H1 (cell line): Measurements from ENCODE around the gene AVPI1. TPM values are rescaled to one million over a fixed set of nuclear protein-coding genes. Genes with fewer than 3 reads are reported as not detected.
A peak's percentile ranks its signal among the peaks of the same experiment; 100 is the strongest.

ENCODE experiments used
- CTCF ChIA-PET: fragments of 300-600 bp; sonication (Branson Sonifier 250); formaldehyde crosslinking; loops from one replicate; lab custom pipeline; 2021; ENCODE audit not compliant: partially characterized antibody; lab: Charles Lee
- POLR2A ChIA-PET: fragments of 300-600 bp; sonication (Branson Sonifier 250); formaldehyde crosslinking; loops from one replicate; lab custom pipeline; 2021; ENCODE audit warnings: inconsistent platforms; ENCODE audit not compliant: partially characterized antibody; lab: Charles Lee
- DNase-seq, 2 experiments: peaks; one replicate each; pipeline versions ENCODE4 v3.0.0 to v3.0.0-alpha.2; 2010 to 2022; ENCODE audit warnings: low spot score in 2 of 2, low read depth in 1 of 2, mixed read lengths in 1 of 2
- FAIRE-seq: peaks from 2 replicates; lab custom pipeline; 2011; peaks lifted over from hg19 to GRCh38; lab: Jason Lieb, UNC
- H2AFZ ChIP-seq: 2 replicates; pipeline ENCODE4 v1.8.1; 2012; ENCODE audit warnings: low read length, inconsistent platforms
- H2AK5ac ChIP-seq: 2 replicates; pipeline ENCODE4 v1.6.1; 2013; ENCODE audit warnings: low read depth, low read length
- H2BK120ac ChIP-seq: replicated peaks from 2 replicates; pipeline ENCODE3; 2013; ENCODE audit warnings: low read depth, low read length, inconsistent platforms
- H2BK12ac ChIP-seq: 2 replicates; pipeline ENCODE4 v1.6.1; 2013; ENCODE audit warnings: low read depth, low read length
- H2BK15ac ChIP-seq: 2 replicates; pipeline ENCODE4 v1.6.1; 2013; ENCODE audit warnings: low read length
- H2BK20ac ChIP-seq: 2 replicates; pipeline ENCODE4 v1.6.1; 2013; ENCODE audit warnings: low read length
- H2BK5ac ChIP-seq: 2 replicates; pipeline ENCODE4 v1.6.1; 2013; ENCODE audit warnings: low read depth, low read length
- H3K14ac ChIP-seq: 2 replicates; pipeline ENCODE4 v1.6.1; 2013; ENCODE audit warnings: inconsistent platforms; ENCODE audit not compliant: insufficient read length
- H3K18ac ChIP-seq: 2 replicates; pipeline ENCODE4 v1.6.1; 2013; ENCODE audit warnings: low read length; ENCODE audit errors: extremely low read depth
- H3K23ac ChIP-seq: 2 replicates; pipeline ENCODE4 v1.6.1; 2013; ENCODE audit warnings: inconsistent platforms; ENCODE audit not compliant: insufficient read length
- H3K23me2 ChIP-seq: 2 replicates; pipeline ENCODE4 v1.6.1; 2013; ENCODE audit warnings: low read depth, low read length
- H3K27ac ChIP-seq: 2 replicates; pipeline ENCODE4 v1.6.1; 2011; ENCODE audit warnings: low read depth, low read length, inconsistent platforms
- H3K27me3 ChIP-seq, 4 experiments: replicated peaks in 1 of 4; 1 replicate in 1 of 4; 2 replicates in 3 of 4; pipeline versions ENCODE4 v1.6.1 to v1.8.1; 2011 to 2013; ENCODE audit warnings: low read length in 3 of 4, mild to moderate bottlenecking in 3 of 4, inconsistent platforms in 2 of 4, mixed read lengths in 2 of 4, moderate library complexity in 1 of 4; ENCODE audit not compliant: control insufficient read depth in 3 of 4, insufficient read depth in 3 of 4; ENCODE audit errors: extremely low read depth in 1 of 4
- H3K36me3 ChIP-seq, 4 experiments: 2 replicates each; pipeline versions ENCODE4 v1.6.1 to v1.8.1; 2011 to 2013; ENCODE audit warnings: mild to moderate bottlenecking in 4 of 4, low read length in 3 of 4, moderate library complexity in 2 of 4, control low read depth in 1 of 4, inconsistent platforms in 1 of 4; ENCODE audit not compliant: insufficient read depth in 4 of 4, control insufficient read depth in 2 of 4
- H3K4ac ChIP-seq: replicated peaks from 2 replicates; pipeline ENCODE3; 2013; ENCODE audit warnings: low read length, low read depth, mixed read lengths, inconsistent platforms; ENCODE audit not compliant: insufficient read length
- H3K4me1 ChIP-seq, 4 experiments: replicated peaks in 1 of 4; 1 replicate in 1 of 4; 2 replicates in 3 of 4; pipeline versions ENCODE4 v1.6.1 to v1.8.1; 2011 to 2013; ENCODE audit warnings: low read length in 3 of 4, inconsistent platforms in 2 of 4, mixed read lengths in 1 of 4; ENCODE audit not compliant: insufficient read depth in 4 of 4, control insufficient read depth in 3 of 4
- H3K4me2 ChIP-seq, 2 experiments: 2 replicates each; pipeline versions ENCODE4 v1.6.1 to v1.8.1; 2011 to 2013; ENCODE audit warnings: low read depth in 2 of 2, low read length in 2 of 2, control low read depth in 1 of 2, inconsistent platforms in 1 of 2, mild to moderate bottlenecking in 1 of 2; ENCODE audit not compliant: insufficient read depth in 1 of 2
- H3K4me3 ChIP-seq, 4 experiments: fragments of 200-600, 300-600 bp in 1 of 4; sonication (generic), shearing (Covaris generic), sonication (Bioruptor Twin) in 1 of 4; 2 replicates each; pipeline versions ENCODE4 v1.5.1 to v1.8.1; 2011 to 2016; ENCODE audit warnings: low read length in 4 of 4, low read depth in 3 of 4, control low read depth in 2 of 4, inconsistent platforms in 2 of 4, mild to moderate bottlenecking in 2 of 4, mixed read lengths in 1 of 4, moderate library complexity in 1 of 4; ENCODE audit not compliant: insufficient read depth in 2 of 4; ENCODE audit errors: extremely low read depth in 1 of 4
- H3K56ac ChIP-seq: replicated peaks from 2 replicates; pipeline ENCODE3; 2013; ENCODE audit warnings: low read depth, mild to moderate bottlenecking, mixed read lengths, low read length, inconsistent platforms; ENCODE audit not compliant: insufficient read length
- H3K79me1 ChIP-seq: 2 replicates; pipeline ENCODE4 v1.6.1; 2013; ENCODE audit warnings: low read depth, low read length, control low read depth
- H3K79me2 ChIP-seq, 2 experiments: 2 replicates each; pipeline versions ENCODE4 v1.6.1 to v1.8.1; 2012 to 2013; ENCODE audit warnings: low read length in 2 of 2, mild to moderate bottlenecking in 2 of 2, inconsistent platforms in 1 of 2; ENCODE audit not compliant: insufficient read depth in 2 of 2, control insufficient read depth in 1 of 2
- H3K9ac ChIP-seq, 4 experiments: replicated peaks in 1 of 4; 1 replicate in 1 of 4; 2 replicates in 3 of 4; pipeline versions ENCODE4 v1.6.1 to v1.8.1; 2011 to 2013; ENCODE audit warnings: low read depth in 3 of 4, low read length in 3 of 4, control low read depth in 2 of 4, mild to moderate bottlenecking in 2 of 4, moderate library complexity in 2 of 4, inconsistent platforms in 1 of 4; ENCODE audit errors: extremely low read depth in 1 of 4
- H3K9me3 ChIP-seq, 2 experiments: 2 replicates each; pipeline versions ENCODE4 v1.6.1 to v1.8.1; 2012 to 2013; ENCODE audit warnings: mild to moderate bottlenecking in 2 of 2, moderate library complexity in 2 of 2, control low read depth in 1 of 2, inconsistent platforms in 1 of 2, low read depth in 1 of 2, low read length in 1 of 2, mixed read lengths in 1 of 2; ENCODE audit not compliant: insufficient read depth in 2 of 2
- H4K20me1 ChIP-seq, 2 experiments: replicated peaks in 1 of 2; 2 replicates each; pipeline versions ENCODE3 to v1.8.1; 2011 to 2013; ENCODE audit warnings: inconsistent platforms in 2 of 2, low read length in 2 of 2, mild to moderate bottlenecking in 1 of 2; ENCODE audit not compliant: insufficient read depth in 2 of 2, control insufficient read depth in 1 of 2
- H4K5ac ChIP-seq: 2 replicates; pipeline ENCODE4 v1.6.1; 2013; ENCODE audit warnings: low read length, low read depth, mixed read lengths, inconsistent platforms; ENCODE audit not compliant: insufficient read length
- H4K8ac ChIP-seq: 2 replicates; pipeline ENCODE4 v1.8.0; 2013; ENCODE audit warnings: mild to moderate bottlenecking, moderate library complexity, low read length, inconsistent platforms; ENCODE audit not compliant: insufficient read depth; ENCODE audit errors: extremely low read depth
- H4K91ac ChIP-seq: replicated peaks from 2 replicates; pipeline ENCODE3; 2013; ENCODE audit warnings: low read length, mixed read lengths, inconsistent platforms; ENCODE audit not compliant: insufficient read length
- BACH1 ChIP-seq: IDR thresholded peaks from 2 replicates; pipeline ENCODE4 v1.6.1; 2012; ENCODE audit warnings: low read length, improper control_type of control experiment
- BRCA1 ChIP-seq: IDR thresholded peaks from 2 replicates; pipeline ENCODE4 v1.6.1; 2012; ENCODE audit warnings: low read depth, low read length, improper control_type of control experiment
- CHD2 ChIP-seq: IDR thresholded peaks from 2 replicates; pipeline ENCODE4 v1.6.1; 2012; ENCODE audit warnings: low read length, improper control_type of control experiment
- KDM1A ChIP-seq: fragments of 200-600, 300-600 bp; sonication (generic); IDR thresholded peaks from 2 replicates; pipeline ENCODE4 v1.7.1; 2016; ENCODE audit warnings: mild to moderate bottlenecking, low read length, borderline replicate concordance
- WGBS, 2 experiments: shearing (Covaris generic) in 1 of 2; methylation state at CpG; one replicate each; pipeline versions ENCODE4 v1.1.6 to v1.1.7; 2013 to 2015; ENCODE audit warnings: low lambda C conversion rate in 2 of 2, mixed read lengths in 2 of 2, inconsistent platforms in 1 of 2, low coverage in 1 of 2, missing lambda C conversion rate in 1 of 2; ENCODE audit not compliant: insufficient replicate concordance in 2 of 2, insufficient coverage in 1 of 2, insufficient read length in 1 of 2; ENCODE audit errors: extremely low coverage in 1 of 2, missing lambda C conversion rate in 1 of 2; 5-methylcytosine and 5-hydroxymethylcytosine counted together
- long read RNA-seq, 2 experiments: library from RNA in 1 of 2; library from capped mRNA in 1 of 2; stranded (forward); transcript quantifications; one replicate each; pipeline ENCODE4 v2.0.0, GENCODE V29; 2021; ENCODE audit warnings: inconsistent platforms in 1 of 2
- polyA minus RNA-seq, 3 experiments: library from RNA; depleted of rRNA, polyadenylated mRNA; stranded (reverse); fragments of >200 nt; gene quantifications; 1 replicate in 2 of 3; 2 replicates in 1 of 3; pipeline ENCODE4 v1.2.3, GENCODE V29; 2011
- polyA plus RNA-seq, 7 experiments: library from polyadenylated mRNA; depleted of rRNA in 3 of 7; stranded (reverse) in 5 of 7; unstranded in 2 of 7; fragments of >200 nt in 5 of 7; fragments of 200-250 nt in 2 of 7; gene quantifications; 1 replicate in 5 of 7; 2 replicates in 1 of 7; 4 replicates in 1 of 7; pipeline versions ENCODE4 v1.2.1 to v1.2.3, GENCODE V29; 2011 to 2013; ENCODE audit warnings: missing spikeins in 2 of 7, mixed read lengths in 2 of 7
- total RNA-seq: library from RNA; stranded (reverse); fragmentation: NEBNext Ultra II Directional; extraction: Animal tissue kit (Norgen Biotek cat#: 25700); gene quantifications from 2 replicates; pipeline ENCODE4 v1.2.1, GENCODE V29; 2021
- TF ChIP-seq, protein P1 (sequence below): IDR thresholded peaks from 2 replicates; pipeline ENCODE4 v1.6.1; 2012; ENCODE audit warnings: low read length, inconsistent platforms

AVPI1 gene, protein sequence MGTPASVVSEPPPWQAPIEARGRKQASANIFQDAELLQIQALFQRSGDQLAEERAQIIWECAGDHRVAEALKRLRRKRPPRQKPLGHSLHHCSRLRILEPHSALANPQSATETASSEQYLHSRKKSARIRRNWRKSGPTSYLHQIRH
- total RNA-seq (7.8 and 9.0 TPM in 2 replicates), polyA plus RNA-seq (2011; rRNA removed) (13.5 and 14.5 TPM in 2 replicates), polyA minus RNA-seq (2011; rRNA and poly(A)+ RNA removed) (5.5 and 6.8 TPM in 2 replicates)
- polyA plus RNA-seq (2011; cell fraction: cytosol; rRNA removed): 11.8 TPM
- polyA plus RNA-seq (2011; cell fraction: nucleus; rRNA removed): 9.1 TPM
- polyA plus RNA-seq (2012, experiment 1 of 2): 5.4 to 8.6 TPM (median 8.0 TPM) in 4 replicates
- polyA plus RNA-seq (2012, experiment 2 of 2): 10.0 TPM
- polyA plus RNA-seq (2013, experiment 1 of 2): 4.0 TPM
- polyA plus RNA-seq (2013, experiment 2 of 2): 3.7 TPM
- polyA minus RNA-seq (2011; cell fraction: cytosol; rRNA and poly(A)+ RNA removed): 11.9 TPM
- polyA minus RNA-seq (2011; cell fraction: nucleus; rRNA and poly(A)+ RNA removed): 10.5 TPM
- long read RNA-seq, experiment 1, partial matches to known transcripts: 4 of 8 reads
- long read RNA-seq, experiment 1, other reads (novel, unspliced or antisense): 1 of 8 reads
- long read RNA-seq, experiment 2, partial matches to known transcripts: 0 of 6 reads
- long read RNA-seq, experiment 2, other reads (novel, unspliced or antisense): 3 of 6 reads

DNA sequence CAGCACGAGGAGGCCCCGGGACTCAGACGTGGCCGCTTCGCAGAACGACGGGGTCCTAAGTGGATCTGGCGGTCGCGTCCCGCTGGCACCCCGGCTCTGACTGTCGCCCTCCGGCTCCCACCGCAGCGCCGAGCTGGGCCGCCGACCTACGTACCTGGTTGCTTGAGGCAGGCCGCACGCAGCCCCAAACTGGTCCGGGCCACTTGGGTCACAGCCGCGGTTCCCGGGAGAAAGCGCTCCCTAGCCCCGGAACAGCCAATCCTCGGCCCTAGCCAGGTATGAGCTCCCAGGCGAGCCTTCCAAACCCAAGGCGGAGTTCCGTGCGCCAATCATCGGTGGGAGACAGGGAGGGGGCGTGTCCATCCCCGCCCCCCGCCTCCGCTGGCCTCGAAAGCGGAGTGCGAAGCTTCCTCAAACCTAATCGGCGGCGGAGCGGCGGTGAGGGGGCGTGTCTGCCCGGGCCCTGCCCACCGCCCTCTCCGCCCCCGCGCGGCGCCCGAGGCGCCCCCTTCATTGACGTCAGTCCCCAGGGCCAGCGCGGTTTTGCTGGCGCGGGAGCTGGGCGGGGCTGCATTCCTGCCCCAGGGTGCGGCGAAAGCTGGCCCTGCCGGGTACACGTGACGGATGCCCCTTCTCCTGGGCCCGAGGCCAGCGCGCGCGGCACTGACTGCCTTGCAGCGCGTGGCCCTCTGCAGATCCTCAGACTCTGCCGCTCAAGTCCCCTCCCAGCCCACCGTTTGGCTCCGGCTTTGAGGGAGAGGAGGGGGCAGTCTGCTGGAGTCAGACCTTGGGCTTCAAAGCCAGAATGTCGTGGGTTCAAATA is at the start of gene AVPI1:
Gene AVPI1 (minus strand): TSS at position 280 of the 823 bp plus-strand sequence. CDS start 7,336 bp downstream, outside the sequence.
- H4K5ac ChIP-seq: peak within 1 kb of the TSS; percentile 81
- ChIA-PET CTCF (interaction anchor here (0.7 to 6.5 kb wide), 14 partner anchors 8 to 211 kb away, joined by 3 to 50 read pairs (median 6); partner anchors contain the start of gene MARVELD1), POLR2A (interaction anchor here (0.7 to 5.3 kb wide), 19 partner anchors 10 to 253 kb away, joined by 3 to 42 read pairs (median 8); partner anchors contain the start of genes MARVELD1, MORN4, PI4K2A and ZFYVE27)
- peak within 1 kb of the TSS; percentile 95 for H2BK12ac ChIP-seq
- peak within 1 kb of the TSS; percentile 78 for H2BK5ac ChIP-seq
- no peak within 1 kb of the TSS for H2BK120ac ChIP-seq
- H3K18ac ChIP-seq: peak within 1 kb of the TSS; percentile 95
- H3K23me2 ChIP-seq: peaks cover 7% of the 10 kb centered on the region; the same call in 1 of the 2 replicates
- H3K36me3 ChIP-seq: 0 out of 8 replicates have a peak, but pooled peaks cover 0 to 2% (median 0%) of the 10 kb centered on the region in 4 experiments
- no peaks in the 10 kb centered on the region for H3K79me1 ChIP-seq
- peak within 1 kb of the TSS; percentile 54; the same call in 1 of the 2 replicates for H2BK15ac ChIP-seq
- 2% methylated on average over 72 of the region's 78 CpGs; no CpG with 5 or more reads in 1 of the 2 experiments for WGBS, 2 experiments
- H3K79me2 ChIP-seq: peaks cover 0 to 8% of the 10 kb centered on the region in 2 experiments; a peak in 1 of 4 replicates
- peak within 1 kb of the TSS; percentile 80 to 95 (median 87) for H3K9ac ChIP-seq
- H3K9me3 ChIP-seq: no peaks in the 10 kb centered on the region
- H3K4ac ChIP-seq: peak within 1 kb of the TSS; percentile 41
- peak within 1 kb of the TSS; percentile 84 to 96 for H3K4me2 ChIP-seq
- H3K56ac ChIP-seq: no peak within 1 kb of the TSS
- peak within 1 kb of the TSS; percentile 74 for H2AFZ ChIP-seq
- no peak within 1 kb of the TSS for H3K23ac ChIP-seq
- peak within 1 kb of the TSS; percentile 62 for H3K27ac ChIP-seq
- H2BK20ac ChIP-seq: no peak within 1 kb of the TSS; the same call in none of the 2 replicates
- peak within 1 kb of the TSS; percentile 69 for H4K91ac ChIP-seq
- H3K4me3 ChIP-seq: peak within 1 kb of the TSS; percentile 60 to 74 (median 72)
- DNase-seq (peak; percentile 96 to 98), FAIRE-seq (no peak)
- peaks cover 0 to 2% of the 10 kb centered on the region in 2 experiments for H4K20me1 ChIP-seq
- H3K14ac ChIP-seq: no peak within 1 kb of the TSS
- peaks cover 0 to 7% (median 0%) of the 10 kb centered on the region in 4 experiments; a peak in 2 of 7 replicates for H3K27me3 ChIP-seq
- peaks cover 0 to 16% (median 5%) of the 10 kb centered on the region in 4 experiments; a peak in 4 of 7 replicates for H3K4me1 ChIP-seq
- peak within 1 kb of the TSS; percentile 94 for H2AK5ac ChIP-seq
- peak within 1 kb of the TSS; percentile 96 for H4K8ac ChIP-seq
- TF ChIP-seq BACH1: no peak
- no peak for TF ChIP-seq CHD2
- TF ChIP-seq KDM1A: no peak
- TF ChIP-seq, protein P1, sequence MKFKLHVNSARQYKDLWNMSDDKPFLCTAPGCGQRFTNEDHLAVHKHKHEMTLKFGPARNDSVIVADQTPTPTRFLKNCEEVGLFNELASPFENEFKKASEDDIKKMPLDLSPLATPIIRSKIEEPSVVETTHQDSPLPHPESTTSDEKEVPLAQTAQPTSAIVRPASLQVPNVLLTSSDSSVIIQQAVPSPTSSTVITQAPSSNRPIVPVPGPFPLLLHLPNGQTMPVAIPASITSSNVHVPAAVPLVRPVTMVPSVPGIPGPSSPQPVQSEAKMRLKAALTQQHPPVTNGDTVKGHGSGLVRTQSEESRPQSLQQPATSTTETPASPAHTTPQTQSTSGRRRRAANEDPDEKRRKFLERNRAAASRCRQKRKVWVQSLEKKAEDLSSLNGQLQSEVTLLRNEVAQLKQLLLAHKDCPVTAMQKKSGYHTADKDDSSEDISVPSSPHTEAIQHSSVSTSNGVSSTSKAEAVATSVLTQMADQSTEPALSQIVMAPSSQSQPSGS: peak; percentile 35; the same call in 1 of the 2 replicates
- TF ChIP-seq BRCA1: no peak
